Smooth muscle cell (in vitro differentiated cells): ENCODE results near the gene ANKRD34A. TPM values are rescaled to one million over a fixed set of nuclear protein-coding genes. Genes with fewer than 3 reads are reported as not detected.

Experiments
- DNase-seq: peaks from one replicate; lab custom pipeline; 2025; ENCODE audit not compliant: unreplicated experiment; lab: John Stamatoyannopoulos, UW
- H2AFZ ChIP-seq: fragments of 200-600 bp; sonication (generic); 2 replicates; pipeline ENCODE4 v1.6.0; 2016; ENCODE audit warnings: antibody characterized with exemption, low read depth, mild to moderate bottlenecking
- H3F3A ChIP-seq: fragments of 200-600 bp; sonication (generic); 2 replicates; pipeline ENCODE4 v1.6.0; 2017; ENCODE audit warnings: antibody characterized with exemption, low read depth
- H3K27ac ChIP-seq: fragments of 200-600 bp; sonication (generic); 2 replicates; pipeline ENCODE4 v1.5.1; 2016; ENCODE audit warnings: low read depth, mild to moderate bottlenecking
- H3K27me3 ChIP-seq: fragments of 200-600 bp; sonication (generic); 2 replicates; pipeline ENCODE4 v1.6.1; 2016; ENCODE audit warnings: low read depth, mild to moderate bottlenecking
- H3K36me3 ChIP-seq: fragments of 200-600 bp; sonication (generic); 2 replicates; pipeline ENCODE4 v1.5.1; 2016; ENCODE audit warnings: low read depth
- H3K4me1 ChIP-seq: fragments of 200-600 bp; sonication (generic); 2 replicates; pipeline ENCODE4 v1.5.1; 2016; ENCODE audit warnings: low read depth
- H3K4me2 ChIP-seq: fragments of 200-600 bp; sonication (generic); 2 replicates; pipeline ENCODE4 v1.6.0; 2016; ENCODE audit warnings: mild to moderate bottlenecking
- H3K4me3 ChIP-seq: fragments of 200-600 bp; sonication (generic); 2 replicates; pipeline ENCODE4 v1.5.1; 2016; ENCODE audit warnings: mild to moderate bottlenecking
- H3K79me2 ChIP-seq: fragments of 200-600 bp; sonication (generic); 2 replicates; pipeline ENCODE4 v1.6.0; 2016; ENCODE audit warnings: low read depth, mild to moderate bottlenecking
- H3K9ac ChIP-seq: fragments of 200-600 bp; sonication (generic); 2 replicates; pipeline ENCODE4 v1.6.0; 2016; ENCODE audit warnings: low read depth
- H3K9me3 ChIP-seq: fragments of 200-600 bp; sonication (generic); replicated peaks from 2 replicates; pipeline ENCODE4 v1.5.1; 2016; ENCODE audit warnings: low read depth
- H4K20me1 ChIP-seq: fragments of 200-600 bp; sonication (generic); 2 replicates; pipeline ENCODE4 v1.6.0; 2016; ENCODE audit warnings: low read depth
- CTCF ChIP-seq: fragments of 200-600 bp; sonication (generic); IDR thresholded peaks from 2 replicates; pipeline ENCODE4 v1.5.1; 2017; ENCODE audit warnings: borderline replicate concordance, mild to moderate bottlenecking, antibody characterized with exemption; ENCODE audit not compliant: insufficient read depth, poor library complexity, severe bottlenecking
- WGBS: methylation state at CpG from one replicate; pipeline ENCODE4 v1.1.7; 2016; ENCODE audit warnings: low lambda C conversion rate; 5-methylcytosine and 5-hydroxymethylcytosine counted together
- polyA plus RNA-seq: library from polyadenylated mRNA; unstranded; fragments of >200 nt; fragmentation: Nextera tagmentation; extraction: Ambion mirVana; gene quantifications from 2 replicates; pipeline ENCODE4 v1.2.1, GENCODE V29; 2016
- total RNA-seq: library from RNA; depleted of rRNA; stranded (reverse); fragments of >200 nt; gene quantifications from 2 replicates; pipeline ENCODE4 v1.2.3, GENCODE V29; 2014

The ANKRD34A gene
- total and polyA plus RNA-seq, 2 experiments from 2014 or later = 0.49 to 1.3 TPM

GRCh38 chr1:145942871-145943270 is 21.5 kb downstream of the ANKRD34A start:
- Histone ChIP-seq H3K4me2 (no peak overlapping the region), H3F3A (no peaks in the 10 kb centered on the region), H3K4me3 (no peak overlapping the region), H3K79me2 (no peaks in the 10 kb centered on the region), H3K27ac (no peak overlapping the region), H3K36me3 (no peaks in the 10 kb centered on the region), H3K27me3 (no peaks in the 10 kb centered on the region), H3K4me1 (no peaks in the 10 kb centered on the region), H4K20me1 (peaks cover 7% of the 10 kb centered on the region), H2AFZ (no peak overlapping the region), H3K9me3 (no peaks in the 10 kb centered on the region), H3K9ac (no peak overlapping the region)
- no peak for TF ChIP-seq CTCF
- no peak for DNase-seq
- 94% methylated on average over 6 of the region's 6 CpGs for WGBS

GRCh38 chr1:145942405-145942804 is 22.0 kb downstream of the ANKRD34A start:
- Histone ChIP-seq H3K9ac (no peak overlapping the region), H3K79me2 (no peaks in the 10 kb centered on the region), H2AFZ (no peak overlapping the region), H3K27me3 (no peaks in the 10 kb centered on the region), H3K27ac (no peak overlapping the region), H3K4me3 (no peak overlapping the region), H4K20me1 (peaks cover 7% of the 10 kb centered on the region), H3K4me2 (no peak overlapping the region), H3F3A (no peaks in the 10 kb centered on the region), H3K36me3 (no peaks in the 10 kb centered on the region), H3K4me1 (no peaks in the 10 kb centered on the region), H3K9me3 (no peaks in the 10 kb centered on the region)
- WGBS = 89% methylated on average over 4 of the region's 4 CpGs
- TF ChIP-seq CTCF = no peak
- no peak for DNase-seq

- Histone ChIP-seq H3K4me3 (no peak overlapping the region), H3K4me1 (peaks cover 4% of the 10 kb centered on the region), H3K27me3 (no peaks in the 10 kb centered on the region), H4K20me1 (no peaks in the 10 kb centered on the region), H3K9ac (no peak overlapping the region), H3F3A (no peaks in the 10 kb centered on the region), H3K27ac (no peak overlapping the region), H3K9me3 (no peaks in the 10 kb centered on the region), H3K36me3 (no peaks in the 10 kb centered on the region), H3K79me2 (no peaks in the 10 kb centered on the region), H3K4me2 (no peak overlapping the region), H2AFZ (no peak overlapping the region)
- no peak for DNase-seq
- no peak for TF ChIP-seq CTCF
- WGBS = 97% methylated on average over 1 of the region's 1 CpG
Observed at GRCh38 chr1:145937436-145937835, 26.9 kb downstream of the ANKRD34A start.

GRCh38 chr1:145936247-145936646 is 28.1 kb downstream of the ANKRD34A start:
- DNase-seq = no peak
- H3K27me3 ChIP-seq = no peaks in the 10 kb centered on the region
- no peaks in the 10 kb centered on the region for H3K9me3 ChIP-seq
- WGBS = 89% methylated on average over 8 of the region's 8 CpGs
- no peak for TF ChIP-seq CTCF
- no peaks in the 10 kb centered on the region for H3F3A ChIP-seq
- no peak overlapping the region for H3K9ac ChIP-seq
- H4K20me1 ChIP-seq = no peaks in the 10 kb centered on the region
- H3K4me3 ChIP-seq = no peak overlapping the region
- H3K4me1 ChIP-seq = peaks cover 8% of the 10 kb centered on the region
- no peak overlapping the region for H3K4me2 ChIP-seq
- no peak overlapping the region for H2AFZ ChIP-seq
- H3K36me3 ChIP-seq = no peaks in the 10 kb centered on the region
- H3K27ac ChIP-seq = no peak overlapping the region
- no peaks in the 10 kb centered on the region for H3K79me2 ChIP-seq
